ENCODE data around the gene CAMTA1.

Gene CAMTA1

DNA sequence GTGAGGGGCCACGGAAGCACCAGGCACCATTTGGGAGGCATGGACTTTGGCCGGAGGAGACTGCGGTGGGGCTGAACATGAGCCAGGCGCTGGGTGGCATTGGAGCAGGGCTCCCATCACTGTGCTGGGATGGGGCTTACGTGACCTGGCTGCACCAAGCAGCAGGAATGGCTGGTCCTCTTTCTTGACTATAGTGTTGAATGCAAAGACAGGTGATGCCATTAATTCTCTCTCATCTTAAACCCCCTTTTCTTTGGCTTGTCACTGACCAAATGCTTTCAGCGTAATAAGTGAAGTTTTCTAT lies 447.9 kb downstream of the CAMTA1 start:
- no peak for TF ChIP-seq ZFP3 (CRISPR knock-in tag; IDR thresholded peaks at IDR 0.05)
- no peak for TF ChIP-seq ZFP30 (CRISPR knock-in tag; IDR thresholded peaks at IDR 0.05)
- TF ChIP-seq, protein P1, sequence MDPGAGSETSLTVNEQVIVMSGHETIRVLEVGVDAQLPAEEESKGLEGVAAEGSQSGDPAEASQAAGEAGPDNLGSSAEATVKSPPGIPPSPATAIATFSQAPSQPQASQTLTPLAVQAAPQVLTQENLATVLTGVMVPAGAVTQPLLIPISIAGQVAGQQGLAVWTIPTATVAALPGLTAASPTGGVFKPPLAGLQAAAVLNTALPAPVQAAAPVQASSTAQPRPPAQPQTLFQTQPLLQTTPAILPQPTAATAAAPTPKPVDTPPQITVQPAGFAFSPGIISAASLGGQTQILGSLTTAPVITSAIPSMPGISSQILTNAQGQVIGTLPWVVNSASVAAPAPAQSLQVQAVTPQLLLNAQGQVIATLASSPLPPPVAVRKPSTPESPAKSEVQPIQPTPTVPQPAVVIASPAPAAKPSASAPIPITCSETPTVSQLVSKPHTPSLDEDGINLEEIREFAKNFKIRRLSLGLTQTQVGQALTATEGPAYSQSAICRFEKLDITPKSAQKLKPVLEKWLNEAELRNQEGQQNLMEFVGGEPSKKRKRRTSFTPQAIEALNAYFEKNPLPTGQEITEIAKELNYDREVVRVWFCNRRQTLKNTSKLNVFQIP (CRISPR knock-in tag; IDR thresholded peaks at IDR 0.05; ENCODE audit: borderline replicate concordance, low read depth), result no peak
- TF ChIP-seq SNAI2 (CRISPR knock-in tag; IDR thresholded peaks at IDR 0.05), result no peak
- TF ChIP-seq OSR1 (CRISPR knock-in tag; IDR thresholded peaks at IDR 0.05), result no peak
- no peak for TF ChIP-seq ZNF565 (CRISPR knock-in tag; conservative IDR thresholded peaks at IDR 0.05; ENCODE audit: low read depth)
- no peak for TF ChIP-seq TCF4 (CRISPR knock-in tag; IDR thresholded peaks at IDR 0.05; ENCODE audit: borderline replicate concordance)
- TF ChIP-seq ESRRG (CRISPR knock-in tag; IDR thresholded peaks at IDR 0.05), result no peak
- no peak for TF ChIP-seq ZNF70 (CRISPR knock-in tag; IDR thresholded peaks at IDR 0.05)
- no peak for TF ChIP-seq TOX (CRISPR knock-in tag; IDR thresholded peaks at IDR 0.05; ENCODE audit: borderline replicate concordance)
- TF ChIP-seq, protein P2, sequence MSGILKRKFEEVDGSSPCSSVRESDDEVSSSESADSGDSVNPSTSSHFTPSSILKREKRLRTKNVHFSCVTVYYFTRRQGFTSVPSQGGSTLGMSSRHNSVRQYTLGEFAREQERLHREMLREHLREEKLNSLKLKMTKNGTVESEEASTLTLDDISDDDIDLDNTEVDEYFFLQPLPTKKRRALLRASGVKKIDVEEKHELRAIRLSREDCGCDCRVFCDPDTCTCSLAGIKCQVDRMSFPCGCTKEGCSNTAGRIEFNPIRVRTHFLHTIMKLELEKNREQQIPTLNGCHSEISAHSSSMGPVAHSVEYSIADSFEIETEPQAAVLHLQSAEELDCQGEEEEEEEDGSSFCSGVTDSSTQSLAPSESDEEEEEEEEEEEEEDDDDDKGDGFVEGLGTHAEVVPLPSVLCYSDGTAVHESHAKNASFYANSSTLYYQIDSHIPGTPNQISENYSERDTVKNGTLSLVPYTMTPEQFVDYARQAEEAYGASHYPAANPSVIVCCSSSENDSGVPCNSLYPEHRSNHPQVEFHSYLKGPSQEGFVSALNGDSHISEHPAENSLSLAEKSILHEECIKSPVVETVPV (CRISPR knock-in tag; IDR thresholded peaks at IDR 0.05), result no peak
- TF ChIP-seq, protein P3, sequence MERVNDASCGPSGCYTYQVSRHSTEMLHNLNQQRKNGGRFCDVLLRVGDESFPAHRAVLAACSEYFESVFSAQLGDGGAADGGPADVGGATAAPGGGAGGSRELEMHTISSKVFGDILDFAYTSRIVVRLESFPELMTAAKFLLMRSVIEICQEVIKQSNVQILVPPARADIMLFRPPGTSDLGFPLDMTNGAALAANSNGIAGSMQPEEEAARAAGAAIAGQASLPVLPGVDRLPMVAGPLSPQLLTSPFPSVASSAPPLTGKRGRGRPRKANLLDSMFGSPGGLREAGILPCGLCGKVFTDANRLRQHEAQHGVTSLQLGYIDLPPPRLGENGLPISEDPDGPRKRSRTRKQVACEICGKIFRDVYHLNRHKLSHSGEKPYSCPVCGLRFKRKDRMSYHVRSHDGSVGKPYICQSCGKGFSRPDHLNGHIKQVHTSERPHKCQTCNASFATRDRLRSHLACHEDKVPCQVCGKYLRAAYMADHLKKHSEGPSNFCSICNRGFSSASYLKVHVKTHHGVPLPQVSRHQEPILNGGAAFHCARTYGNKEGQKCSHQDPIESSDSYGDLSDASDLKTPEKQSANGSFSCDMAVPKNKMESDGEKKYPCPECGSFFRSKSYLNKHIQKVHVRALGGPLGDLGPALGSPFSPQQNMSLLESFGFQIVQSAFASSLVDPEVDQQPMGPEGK (CRISPR knock-in tag; IDR thresholded peaks at IDR 0.05; ENCODE audit: borderline replicate concordance), result no peak
- ATAC-seq, result no peak

DNA sequence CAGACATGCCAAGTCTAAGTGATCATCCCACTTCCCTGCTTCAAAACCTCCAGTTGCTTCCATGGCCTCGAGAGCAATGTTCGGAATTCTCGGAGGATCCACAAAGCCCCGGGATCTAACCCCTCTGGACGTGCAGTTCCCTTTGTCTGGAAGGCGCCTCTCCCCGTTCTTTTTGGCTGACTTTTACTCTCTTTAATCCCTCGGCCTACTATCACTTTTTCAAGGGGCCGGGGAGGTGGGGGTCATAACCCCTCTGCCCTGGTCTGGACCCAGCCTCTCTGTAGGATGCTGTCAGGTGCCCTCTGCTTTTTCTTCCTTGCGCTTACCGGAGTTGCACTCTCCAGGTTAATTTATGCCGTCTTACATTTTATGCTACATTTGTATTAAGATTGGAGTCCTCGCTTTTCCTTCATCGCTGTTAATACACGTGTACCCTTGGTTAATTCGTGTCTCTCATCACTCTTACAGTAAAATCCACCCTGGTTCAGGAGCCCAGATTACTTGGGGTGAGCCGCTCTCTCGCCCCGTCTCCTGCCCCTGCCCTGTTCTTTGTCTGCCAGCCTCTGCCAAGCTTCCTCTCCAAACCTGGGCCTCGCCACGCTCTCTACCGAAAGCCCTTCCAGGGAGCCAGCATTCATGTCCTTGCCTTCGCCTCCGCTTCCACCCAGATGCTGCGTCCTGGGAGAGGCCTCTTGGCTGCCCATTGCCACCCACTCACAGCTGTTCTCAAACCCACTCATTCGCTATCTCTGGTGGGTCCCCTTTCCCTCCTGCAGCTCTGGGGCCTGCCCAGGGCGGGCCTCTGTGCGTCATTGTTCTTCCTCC lies 448.6 kb downstream of the CAMTA1 start:
- ATAC-seq, result no peak
- TF ChIP-seq RARB (CRISPR knock-in tag; IDR thresholded peaks at IDR 0.05), result no peak
- no peak for TF ChIP-seq CSDC2 (CRISPR knock-in tag; IDR thresholded peaks at IDR 0.05)
- TF ChIP-seq TCF4 (CRISPR knock-in tag; IDR thresholded peaks at IDR 0.05; ENCODE audit: borderline replicate concordance), result no peak
- no peak for TF ChIP-seq ESRRG (CRISPR knock-in tag; IDR thresholded peaks at IDR 0.05)
- TF ChIP-seq SNAI2 (CRISPR knock-in tag; IDR thresholded peaks at IDR 0.05), result no peak
- TF ChIP-seq, protein P4, sequence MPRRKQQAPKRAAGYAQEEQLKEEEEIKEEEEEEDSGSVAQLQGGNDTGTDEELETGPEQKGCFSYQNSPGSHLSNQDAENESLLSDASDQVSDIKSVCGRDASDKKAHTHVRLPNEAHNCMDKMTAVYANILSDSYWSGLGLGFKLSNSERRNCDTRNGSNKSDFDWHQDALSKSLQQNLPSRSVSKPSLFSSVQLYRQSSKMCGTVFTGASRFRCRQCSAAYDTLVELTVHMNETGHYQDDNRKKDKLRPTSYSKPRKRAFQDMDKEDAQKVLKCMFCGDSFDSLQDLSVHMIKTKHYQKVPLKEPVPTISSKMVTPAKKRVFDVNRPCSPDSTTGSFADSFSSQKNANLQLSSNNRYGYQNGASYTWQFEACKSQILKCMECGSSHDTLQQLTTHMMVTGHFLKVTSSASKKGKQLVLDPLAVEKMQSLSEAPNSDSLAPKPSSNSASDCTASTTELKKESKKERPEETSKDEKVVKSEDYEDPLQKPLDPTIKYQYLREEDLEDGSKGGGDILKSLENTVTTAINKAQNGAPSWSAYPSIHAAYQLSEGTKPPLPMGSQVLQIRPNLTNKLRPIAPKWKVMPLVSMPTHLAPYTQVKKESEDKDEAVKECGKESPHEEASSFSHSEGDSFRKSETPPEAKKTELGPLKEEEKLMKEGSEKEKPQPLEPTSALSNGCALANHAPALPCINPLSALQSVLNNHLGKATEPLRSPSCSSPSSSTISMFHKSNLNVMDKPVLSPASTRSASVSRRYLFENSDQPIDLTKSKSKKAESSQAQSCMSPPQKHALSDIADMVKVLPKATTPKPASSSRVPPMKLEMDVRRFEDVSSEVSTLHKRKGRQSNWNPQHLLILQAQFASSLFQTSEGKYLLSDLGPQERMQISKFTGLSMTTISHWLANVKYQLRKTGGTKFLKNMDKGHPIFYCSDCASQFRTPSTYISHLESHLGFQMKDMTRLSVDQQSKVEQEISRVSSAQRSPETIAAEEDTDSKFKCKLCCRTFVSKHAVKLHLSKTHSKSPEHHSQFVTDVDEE (CRISPR knock-in tag; IDR thresholded peaks at IDR 0.05), result no peak
- TF ChIP-seq ZNF565 (CRISPR knock-in tag; conservative IDR thresholded peaks at IDR 0.05; ENCODE audit: low read depth), result no peak
- TF ChIP-seq TOX (CRISPR knock-in tag; IDR thresholded peaks at IDR 0.05; ENCODE audit: borderline replicate concordance), result no peak
- no peak for TF ChIP-seq ZFP3 (CRISPR knock-in tag; IDR thresholded peaks at IDR 0.05)
- no peak for TF ChIP-seq BACH2 (CRISPR knock-in tag; IDR thresholded peaks at IDR 0.05; ENCODE audit: borderline replicate concordance)
- TF ChIP-seq ZNF70 (CRISPR knock-in tag; IDR thresholded peaks at IDR 0.05), result no peak
- TF ChIP-seq GLIS3 (CRISPR knock-in tag; IDR thresholded peaks at IDR 0.05), result no peak
- TF ChIP-seq, protein P2 (CRISPR knock-in tag; IDR thresholded peaks at IDR 0.05), result no peak
- no peak for TF ChIP-seq ZC3H10 (CRISPR knock-in tag; IDR thresholded peaks at IDR 0.05)
- TF ChIP-seq ZFP30 (CRISPR knock-in tag; IDR thresholded peaks at IDR 0.05), result no peak
- TF ChIP-seq OSR1 (CRISPR knock-in tag; IDR thresholded peaks at IDR 0.05), result no peak
- TF ChIP-seq, protein P5, sequence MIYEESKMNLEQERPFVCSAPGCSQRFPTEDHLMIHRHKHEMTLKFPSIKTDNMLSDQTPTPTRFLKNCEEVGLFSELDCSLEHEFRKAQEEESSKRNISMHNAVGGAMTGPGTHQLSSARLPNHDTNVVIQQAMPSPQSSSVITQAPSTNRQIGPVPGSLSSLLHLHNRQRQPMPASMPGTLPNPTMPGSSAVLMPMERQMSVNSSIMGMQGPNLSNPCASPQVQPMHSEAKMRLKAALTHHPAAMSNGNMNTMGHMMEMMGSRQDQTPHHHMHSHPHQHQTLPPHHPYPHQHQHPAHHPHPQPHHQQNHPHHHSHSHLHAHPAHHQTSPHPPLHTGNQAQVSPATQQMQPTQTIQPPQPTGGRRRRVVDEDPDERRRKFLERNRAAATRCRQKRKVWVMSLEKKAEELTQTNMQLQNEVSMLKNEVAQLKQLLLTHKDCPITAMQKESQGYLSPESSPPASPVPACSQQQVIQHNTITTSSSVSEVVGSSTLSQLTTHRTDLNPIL (CRISPR knock-in tag; IDR thresholded peaks at IDR 0.05; ENCODE audit: low read depth), result no peak
- no peak for TF ChIP-seq ARNTL (CRISPR knock-in tag; IDR thresholded peaks at IDR 0.05; ENCODE audit: borderline replicate concordance, low read depth)
- TF ChIP-seq ISL1 (CRISPR knock-in tag; IDR thresholded peaks at IDR 0.05), result no peak
